ENCODE data around the gene SUCO. TPM values are rescaled to one million over a fixed set of nuclear protein-coding genes. Genes with fewer than 3 reads are reported as not detected.

Gene SUCO
- total and polyA plus RNA-seq, 2 experiments from 2014 or later, result 18.0 to 49.8 TPM

DNA sequence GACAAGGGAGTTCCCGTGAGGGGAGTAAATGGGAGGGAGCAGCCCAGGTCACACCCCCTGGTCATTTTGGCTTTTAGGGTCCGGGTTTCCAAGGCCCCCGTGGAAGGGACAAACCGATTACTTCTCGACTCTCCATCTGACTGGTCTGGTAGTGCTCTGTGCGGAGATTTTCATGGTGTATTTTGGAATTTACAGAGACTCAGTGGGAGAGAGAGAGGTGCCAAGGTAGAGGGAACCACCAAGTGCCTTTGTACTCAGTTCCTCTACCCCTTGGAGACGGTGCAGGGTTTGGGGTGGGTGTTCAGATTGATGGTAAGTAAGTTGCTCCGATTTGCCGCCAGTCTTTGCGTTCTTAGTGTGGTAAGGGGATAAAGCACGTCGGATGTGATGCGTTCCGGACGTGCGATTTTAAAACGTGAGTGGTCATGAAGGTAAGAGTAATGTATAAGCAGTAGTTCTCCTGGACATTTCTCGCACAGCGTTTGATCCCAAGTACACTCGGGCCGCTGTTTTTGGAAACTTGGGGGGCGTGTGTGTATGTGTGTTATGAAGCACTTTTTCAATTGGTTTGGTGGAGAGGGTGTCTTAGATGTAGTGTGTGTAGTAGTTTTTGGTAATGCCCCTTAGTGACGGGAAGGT, 682 bp downstream of the SUCO start:
- H3K4me3 ChIP-seq, result peak overlapping the region; percentile 59
- peaks cover 6% of the 10 kb centered on the region for H3K27me3 Mint-ChIP-seq (ENCODE audit: insufficient read depth, low read depth, poor library complexity)

More for the DNA sequence above, 682 bp downstream of the SUCO start:
- H2AFZ ChIP-seq, result no peak overlapping the region
- no peaks in the 10 kb centered on the region for H3K27me3 ChIP-seq (ENCODE audit: insufficient read depth)
- TF ChIP-seq STAT1 (IDR thresholded peaks at IDR 0.05; ENCODE audit: unreplicated experiment) (no peak), POLR2AphosphoS5 (IDR thresholded peaks at IDR 0.05; ENCODE audit: low read depth) (no peak), CTCF (conservative IDR thresholded peaks at IDR 0.05; ENCODE audit: low read depth in 2 of 2) (no peak), ZNF114 (CRISPR knock-in tag; IDR thresholded peaks at IDR 0.05) (no peak), CREB1 (CRISPR knock-in tag; IDR thresholded peaks at IDR 0.05; ENCODE audit: low read depth) (no peak), JUNB (IDR thresholded peaks at IDR 0.05; ENCODE audit: unreplicated experiment) (no peak), REST (IDR thresholded peaks at IDR 0.05; ENCODE audit: unreplicated experiment) (no peak), ZNF331 (CRISPR knock-in tag; IDR thresholded peaks at IDR 0.05; ENCODE audit: low read depth) (no peak), NANOG (IDR thresholded peaks at IDR 0.05; ENCODE audit: borderline replicate concordance) (no peak), ETS1 (IDR thresholded peaks at IDR 0.05) (no peak), ZNF462 (CRISPR knock-in tag; IDR thresholded peaks at IDR 0.05) (no peak), EZH2phosphoT487 (IDR thresholded peaks at IDR 0.05; ENCODE audit: unreplicated experiment) (no peak), EZH2 (IDR thresholded peaks at IDR 0.05; ENCODE audit: low read depth, unreplicated experiment) (no peak)
- H4K20me1 ChIP-seq (replicated peaks; ENCODE audit: insufficient read depth), result no peaks in the 10 kb centered on the region
- peaks cover 51% of the 10 kb centered on the region for H3K79me2 ChIP-seq (replicated peaks; ENCODE audit: insufficient read depth)
- no peaks in the 10 kb centered on the region for H3F3A ChIP-seq (replicated peaks; ENCODE audit: low read depth)
- Mint-ChIP-seq H3K4me3 (peak overlapping the region; percentile 97), H3K4me1 (peaks cover 42% of the 10 kb centered on the region), H3K27ac (peak overlapping the region; percentile 95), H3K9me3 (no peaks in the 10 kb centered on the region), H3K36me3 (ENCODE audit: low read depth) (no peaks in the 10 kb centered on the region)
- peaks cover 31% of the 10 kb centered on the region for H3K4me1 ChIP-seq (ENCODE audit: insufficient read depth)
- no peaks in the 10 kb centered on the region for H3K36me3 ChIP-seq (ENCODE audit: insufficient read depth)
- ATAC-seq (peak; percentile 3), DNase-seq (ENCODE audit: low spot score) (peak; percentile 36)
- H3K9me2 ChIP-seq (ENCODE audit: insufficient read depth), result no peaks in the 10 kb centered on the region
- peak overlapping the region; percentile 84 for H3K4me2 ChIP-seq
- peak overlapping the region; percentile 92 for H3K27ac ChIP-seq (ENCODE audit: low read depth)
